Mucosa of descending colon (tissue), 3 donors: ENCODE measurements around the gene DPYD. TPM values are rescaled to one million over a fixed set of nuclear protein-coding genes. Genes with fewer than 3 reads are reported as not detected.
A peak's percentile ranks its signal among the peaks of the same experiment; 100 is the strongest.

Source experiments
- ATAC-seq: fragments of 200-7000 bp; cut with Tn5 transposase; one replicate; pipeline ENCODE4 v1.9.1; 2020; ENCODE audit warnings: mild to moderate bottlenecking, moderate library complexity
- DNase-seq, 3 donors: peaks; one replicate each; pipeline ENCODE4 v3.0.0-alpha.2; 2020
- H3K36me3 ChIP-seq: fragments of 200-600 bp; one replicate; pipeline ENCODE4 v1.8.0; 2021; ENCODE audit warnings: low read depth, mild to moderate bottlenecking
- H3K4me1 ChIP-seq: fragments of 200-600 bp; one replicate; pipeline ENCODE4 v1.8.0; 2021; ENCODE audit warnings: low read depth, mild to moderate bottlenecking
- H3K4me3 ChIP-seq: fragments of 200-600 bp; one replicate; pipeline ENCODE4 v1.8.0; 2021; ENCODE audit warnings: mild to moderate bottlenecking
- H3K9me3 ChIP-seq: fragments of 200-600 bp; one replicate; pipeline ENCODE4 v1.8.0; 2021; ENCODE audit warnings: mild to moderate bottlenecking
- intact Hi-C, 2 donors: fragments of 100-400 bp; cut with DNase I in 1 of 2; cut with micrococcal nuclease in 1 of 2; formaldehyde crosslinking; loops; one replicate each; pipeline versions ENCODE4 v1.11.0 to v1.11.1; 2022; cut with DNase I, micrococcal nuclease
- total RNA-seq, 3 donors: library from RNA; stranded (reverse); fragmentation: NEBNext Ultra II Directional in 2 of 3; extraction: Animal tissue kit (Norgen Biotek cat#: 25700) in 2 of 3; gene quantifications; one replicate each; pipeline versions ENCODE4 v1.2.1 to v1.2.4, GENCODE V29; 2021 to 2023
- TF ChIP-seq, protein P1 (sequence below): fragments of 200-600 bp; IDR thresholded peaks from one replicate; pipeline ENCODE4 v1.8.0; 2022; ENCODE audit warnings: antibody characterized with exemption, mild to moderate bottlenecking
- donor health status: DM: no; HTN: no; CAD: no; lungs with moderate emphysema.
- donor health status: DM: no; HTN: no; CAD: no.
- donor health status: DM: no; HTN: yes; CAD: no.

DPYD gene
- total RNA-seq, 3 donors from 2014 or later = 13.8 to 33.3 (median 19.7) TPM

DNA sequence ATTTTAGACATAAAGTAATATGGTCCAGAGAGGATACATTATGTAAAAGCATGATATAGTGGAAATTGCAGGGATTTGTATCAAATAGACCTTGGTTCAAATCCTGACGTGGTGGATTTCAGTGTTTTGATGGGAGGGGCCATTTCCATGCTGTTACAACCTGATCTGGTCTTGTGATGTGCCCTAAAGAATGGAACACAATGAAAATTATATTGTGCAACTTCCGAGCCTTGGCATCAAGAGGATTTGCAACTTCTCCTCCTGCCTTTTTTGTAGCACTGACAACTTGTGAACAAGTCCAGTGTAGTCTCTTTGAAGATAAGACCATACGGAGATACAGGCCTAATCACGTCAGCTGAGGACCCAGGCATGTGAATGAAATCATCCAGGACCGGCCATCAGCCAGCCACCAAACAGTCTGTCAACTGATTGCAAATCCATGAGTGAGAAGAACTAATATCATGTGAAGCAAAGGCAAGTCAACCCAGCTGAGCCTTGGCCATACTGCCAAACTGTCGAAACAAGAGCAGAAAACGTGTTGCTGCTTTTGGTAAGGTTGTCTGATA is 412.1 kb downstream of the DPYD start:
- H3K36me3 ChIP-seq = no peaks in the 10 kb centered on the region
- H3K4me3 ChIP-seq = no peak overlapping the region
- no peaks in the 10 kb centered on the region for H3K9me3 ChIP-seq
- H3K4me1 ChIP-seq = no peaks in the 10 kb centered on the region
- ATAC-seq = no peak
- intact Hi-C loops = no loop called here
- no peak for DNase-seq
- TF ChIP-seq, protein P1, sequence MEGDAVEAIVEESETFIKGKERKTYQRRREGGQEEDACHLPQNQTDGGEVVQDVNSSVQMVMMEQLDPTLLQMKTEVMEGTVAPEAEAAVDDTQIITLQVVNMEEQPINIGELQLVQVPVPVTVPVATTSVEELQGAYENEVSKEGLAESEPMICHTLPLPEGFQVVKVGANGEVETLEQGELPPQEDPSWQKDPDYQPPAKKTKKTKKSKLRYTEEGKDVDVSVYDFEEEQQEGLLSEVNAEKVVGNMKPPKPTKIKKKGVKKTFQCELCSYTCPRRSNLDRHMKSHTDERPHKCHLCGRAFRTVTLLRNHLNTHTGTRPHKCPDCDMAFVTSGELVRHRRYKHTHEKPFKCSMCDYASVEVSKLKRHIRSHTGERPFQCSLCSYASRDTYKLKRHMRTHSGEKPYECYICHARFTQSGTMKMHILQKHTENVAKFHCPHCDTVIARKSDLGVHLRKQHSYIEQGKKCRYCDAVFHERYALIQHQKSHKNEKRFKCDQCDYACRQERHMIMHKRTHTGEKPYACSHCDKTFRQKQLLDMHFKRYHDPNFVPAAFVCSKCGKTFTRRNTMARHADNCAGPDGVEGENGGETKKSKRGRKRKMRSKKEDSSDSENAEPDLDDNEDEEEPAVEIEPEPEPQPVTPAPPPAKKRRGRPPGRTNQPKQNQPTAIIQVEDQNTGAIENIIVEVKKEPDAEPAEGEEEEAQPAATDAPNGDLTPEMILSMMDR = no peak

DNA sequence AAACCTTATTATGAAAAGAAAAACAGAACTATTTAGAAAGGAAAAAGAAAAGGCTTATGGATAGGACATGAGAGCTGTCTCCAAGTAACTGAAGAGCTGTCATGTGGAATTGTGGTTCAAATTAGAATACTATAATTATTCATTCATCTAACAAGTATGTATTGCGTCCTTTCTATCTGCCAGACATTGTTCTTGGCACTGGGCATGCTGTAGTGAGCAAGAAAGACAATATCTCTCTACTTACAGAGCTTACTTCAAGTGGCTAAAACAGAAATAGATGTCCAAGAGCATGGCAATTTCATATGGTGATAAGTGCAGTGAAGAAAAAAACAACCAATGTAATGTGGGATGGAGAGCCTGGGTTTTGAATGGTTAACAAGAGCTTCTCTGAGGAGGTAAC is 413.0 kb downstream of the DPYD start:
- ATAC-seq = no peak
- intact Hi-C loops = no loop called here

GRCh38 chr1:97506368-97506767 is 414.5 kb downstream of the DPYD start:
- intact Hi-C loops = no loop called here
- H3K9me3 ChIP-seq = no peaks in the 10 kb centered on the region
- DNase-seq = no peak
- TF ChIP-seq, protein P1 = no peak
- no peak overlapping the region for H3K4me3 ChIP-seq
- H3K36me3 ChIP-seq = no peaks in the 10 kb centered on the region
- no peaks in the 10 kb centered on the region for H3K4me1 ChIP-seq
- no peak for ATAC-seq

More for the DNA sequence above, 413.0 kb downstream of the DPYD start:
- Histone ChIP-seq H3K4me3 (no peak overlapping the region), H3K4me1 (no peaks in the 10 kb centered on the region), H3K36me3 (no peaks in the 10 kb centered on the region), H3K9me3 (no peaks in the 10 kb centered on the region)
- TF ChIP-seq, protein P1 = no peak
- no peak for DNase-seq

DNA sequence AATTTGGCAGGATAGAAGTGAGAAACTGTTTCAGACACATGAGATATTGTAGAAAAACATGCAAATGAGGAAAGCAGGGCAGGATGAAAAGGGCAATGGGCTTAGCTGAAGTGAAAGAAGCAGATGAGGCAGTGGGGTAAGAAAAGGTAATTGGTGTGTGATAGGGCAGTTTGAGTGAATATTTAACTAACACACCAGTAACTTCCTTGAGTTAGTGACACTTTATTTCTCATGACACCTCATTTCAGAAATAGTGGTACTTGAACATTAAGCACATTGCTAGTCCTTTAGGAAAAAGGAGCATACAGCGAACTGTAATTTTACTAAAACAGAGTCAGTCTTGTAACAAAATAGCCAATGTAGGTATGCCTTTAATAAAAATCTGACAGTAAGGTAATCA is 415.0 kb downstream of the DPYD start:
- H3K4me1 ChIP-seq = no peaks in the 10 kb centered on the region
- DNase-seq (no peak), ATAC-seq (peak; percentile 39)
- TF ChIP-seq, protein P1 = no peak
- intact Hi-C loops = no loop called here
- no peaks in the 10 kb centered on the region for H3K36me3 ChIP-seq
- H3K4me3 ChIP-seq = no peak overlapping the region
- no peaks in the 10 kb centered on the region for H3K9me3 ChIP-seq

- H3K4me1 ChIP-seq = no peaks in the 10 kb centered on the region
- no peaks in the 10 kb centered on the region for H3K9me3 ChIP-seq
- intact Hi-C loops = no loop called here
- no peak overlapping the region for H3K4me3 ChIP-seq
- ATAC-seq = no peak
- TF ChIP-seq, protein P1 = no peak
- DNase-seq = no peak
- H3K36me3 ChIP-seq = no peaks in the 10 kb centered on the region
These were observed 415.5 kb downstream of the DPYD start for GRCh38 chr1:97505289-97505688.

DNA sequence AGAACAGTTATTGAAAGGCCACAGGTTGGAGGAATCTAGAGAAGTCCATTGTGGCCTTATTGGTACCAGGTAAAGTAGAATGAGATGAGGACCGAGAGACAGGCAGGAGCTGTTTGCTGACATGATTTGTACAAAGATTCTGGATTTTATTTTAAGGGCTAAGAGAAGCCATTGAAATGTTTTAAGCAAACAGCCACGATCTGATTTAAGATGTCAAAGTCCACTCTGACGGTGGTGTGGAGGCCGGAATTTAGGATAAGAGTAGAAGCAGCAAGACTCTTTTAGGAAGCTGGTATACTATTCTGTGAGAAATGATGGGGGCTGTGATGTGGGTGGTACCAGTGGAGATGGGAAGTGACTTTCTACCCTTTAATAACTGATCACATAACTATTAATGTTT is 418.5 kb downstream of the DPYD start:
- Histone ChIP-seq H3K36me3 (no peaks in the 10 kb centered on the region), H3K9me3 (no peaks in the 10 kb centered on the region), H3K4me3 (no peak overlapping the region), H3K4me1 (no peaks in the 10 kb centered on the region)
- DNase-seq (no peak), ATAC-seq (no peak)
- TF ChIP-seq, protein P1 = no peak
- intact Hi-C loops = no loop called here
